PC-9 (cell line): Measurements from ENCODE around the gene DNAJB12.

Experiments
- CTCF ChIP-seq: fragments of 200-600 bp; sonication (generic); conservative IDR thresholded peaks from 2 replicates; pipeline ENCODE4 v1.6.1; 2017; ENCODE audit warnings: mixed run types, antibody characterized with exemption, mild to moderate bottlenecking, moderate library complexity
- EZH2 ChIP-seq: fragments of 200-600 bp; sonication (generic); IDR thresholded peaks from 2 replicates; pipeline ENCODE4 v1.8.0; 2017; ENCODE audit warnings: antibody characterized with exemption, low read depth

- no peak for TF ChIP-seq CTCF
- no peak for TF ChIP-seq EZH2
These were observed 2.3 kb upstream of the DNAJB12 start for GRCh38 chr10:72356987-72357386.
